ENCODE data around the gene IGSF9. TPM values are rescaled to one million over a fixed set of nuclear protein-coding genes. Genes with fewer than 3 reads are reported as not detected.

Gene IGSF9
- total RNA-seq, 1 experiment from 2014 or later, result 23.4 TPM

DNA sequence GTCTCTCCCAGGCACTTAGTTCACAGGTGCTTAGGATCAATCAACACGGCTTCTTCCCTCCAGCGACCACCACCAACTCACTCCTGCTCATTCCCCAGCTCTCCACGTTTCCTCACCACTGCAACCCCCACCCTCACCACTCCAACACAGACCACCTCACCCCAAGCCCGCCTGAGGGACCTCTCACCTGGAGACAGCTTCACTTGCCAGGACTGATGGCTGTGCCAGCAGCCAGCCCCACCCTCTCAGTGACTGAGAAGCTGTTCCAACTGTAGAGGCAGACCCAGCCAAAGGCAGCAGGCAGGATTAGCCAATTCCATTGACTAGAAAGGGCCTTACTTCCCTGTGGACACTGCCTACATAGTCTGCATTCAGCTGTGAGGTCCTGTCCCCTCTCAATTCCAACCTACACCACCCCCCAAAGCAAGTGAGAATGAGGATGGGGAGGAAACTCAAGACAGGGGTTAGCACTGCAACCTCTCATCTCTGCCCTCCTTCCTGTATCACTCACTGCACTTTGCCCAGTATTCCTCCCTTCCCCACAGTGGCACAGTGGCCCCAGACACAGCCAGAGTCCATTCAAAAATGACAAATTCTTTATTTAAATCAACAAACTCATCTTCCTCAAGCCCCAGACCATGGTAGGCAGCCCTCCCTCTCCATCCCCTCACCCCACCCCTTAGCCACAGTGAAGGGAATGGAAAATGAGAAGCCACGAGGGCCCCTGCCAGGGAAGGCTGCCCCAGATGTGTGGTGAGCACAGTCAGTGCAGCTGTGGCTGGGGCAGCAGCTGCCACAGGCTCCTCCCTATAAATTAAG, 27.7 kb downstream of the IGSF9 start:
- no TSS peak for BruUV-seq (replicated peaks)
- Histone ChIP-seq H3K4me3 (no peak overlapping the region), H2AFZ (no peak overlapping the region), H3K27me3 (ENCODE audit: insufficient read depth, low read depth) (no peaks in the 10 kb centered on the region), H3K4me2 (peak overlapping the region; percentile 47), H3K4me1 (replicated peaks; ENCODE audit: insufficient read depth) (peaks cover 99% of the 10 kb centered on the region), H3K79me2 (ENCODE audit: low read depth) (peaks cover 42% of the 10 kb centered on the region), H3K36me3 (ENCODE audit: low read depth) (peaks cover 28% of the 10 kb centered on the region), H4K20me1 (ENCODE audit: insufficient read depth) (peaks cover 22% of the 10 kb centered on the region), H3F3A (ENCODE audit: insufficient read depth, low read depth) (peaks cover 77% of the 10 kb centered on the region), H3K9me3 (ENCODE audit: insufficient read depth, low read depth) (no peaks in the 10 kb centered on the region), H3K27ac (peak overlapping the region; percentile 79), H3K9me2 (ENCODE audit: insufficient read depth) (no peaks in the 10 kb centered on the region)
- no peak for DNase-seq
- TF ChIP-seq EZH2 (IDR thresholded peaks at IDR 0.05; ENCODE audit: low read depth) (no peak), CTCF (conservative IDR thresholded peaks at IDR 0.05) (no peak)
- intact Hi-C loops (cut with micrococcal nuclease; ENCODE audit: unreplicated experiment), result loop anchor here (2.0 kb wide), 1 partner anchor 43 kb away; no protein-coding TSS in a partner anchor
- CTCF ChIA-PET, result no interaction called here
- POLR2A ChIA-PET (ENCODE audit: unreplicated experiment), result interaction anchor here (0.6 kb wide), 1 partner anchor 249 kb away, joined by 3 read pairs; no protein-coding TSS in a partner anchor

GRCh38 chr1:159916242-159917051, 29.0 kb downstream of the IGSF9 start:
- peak; percentile 84 to 98 for DNase-seq
- intact Hi-C loops (cut with micrococcal nuclease; ENCODE audit: unreplicated experiment), result loop anchor here (1.0 to 2.0 kb wide), 3 partner anchors 8 to 44 kb away; no protein-coding TSS in a partner anchor
- Histone ChIP-seq H3K27ac (peak overlapping the region; percentile 79), H3K9me3 (ENCODE audit: insufficient read depth, low read depth) (no peaks in the 10 kb centered on the region), H3K9me2 (ENCODE audit: insufficient read depth) (no peaks in the 10 kb centered on the region), H3K4me3 (no peak overlapping the region), H3K36me3 (ENCODE audit: low read depth) (peaks cover 27% of the 10 kb centered on the region), H2AFZ (no peak overlapping the region), H3F3A (ENCODE audit: insufficient read depth, low read depth) (peaks cover 82% of the 10 kb centered on the region), H3K4me2 (peak overlapping the region; percentile 57), H3K27me3 (ENCODE audit: insufficient read depth, low read depth) (no peaks in the 10 kb centered on the region), H3K79me2 (ENCODE audit: low read depth) (peaks cover 29% of the 10 kb centered on the region), H4K20me1 (ENCODE audit: insufficient read depth) (peaks cover 10% of the 10 kb centered on the region; the same call in 1 of the 2 replicates), H3K4me1 (replicated peaks; ENCODE audit: insufficient read depth) (peaks cover 99% of the 10 kb centered on the region)
- ChIA-PET CTCF (interaction anchor here (2.1 kb wide), 1 partner anchor 23 kb away, joined by 9 read pairs; no protein-coding TSS in a partner anchor), POLR2A (ENCODE audit: unreplicated experiment) (interaction anchor here (0.6 to 1.8 kb wide), 7 partner anchors 8 to 303 kb away, joined by 3 to 18 read pairs (median 5); partner anchors contain the start of genes CFAP45 and TAGLN2)
- TF ChIP-seq EZH2 (IDR thresholded peaks at IDR 0.05; ENCODE audit: low read depth), result no peak
- no peak for TF ChIP-seq CTCF (conservative IDR thresholded peaks at IDR 0.05)
- TSS peak; percentile 71 for BruUV-seq (replicated peaks)

Data from PC-9 (cell line).